ENCODE results near the gene RASAL2.

The RASAL2 gene

DNA sequence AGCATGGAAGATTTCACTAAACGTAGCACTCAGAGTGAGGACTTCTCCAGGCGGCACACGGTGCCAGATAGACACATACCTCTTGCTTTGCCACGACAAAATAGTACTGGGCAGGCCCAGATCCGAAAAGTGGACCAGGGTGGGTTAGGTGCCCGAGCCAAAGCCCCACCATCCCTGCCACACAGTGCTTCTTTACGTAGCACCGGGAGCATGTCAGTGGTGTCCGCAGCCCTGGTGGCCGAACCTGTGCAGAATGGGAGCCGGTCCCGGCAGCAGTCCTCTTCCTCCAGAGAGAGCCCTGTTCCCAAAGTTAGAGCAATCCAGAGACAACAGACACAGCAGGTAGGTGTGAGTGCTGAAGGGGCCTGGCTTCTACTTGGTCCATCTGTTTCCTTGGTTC is 364.3 kb downstream of the RASAL2 start:
- no peak for DNase-seq (ENCODE audit: low spot score)

DNA sequence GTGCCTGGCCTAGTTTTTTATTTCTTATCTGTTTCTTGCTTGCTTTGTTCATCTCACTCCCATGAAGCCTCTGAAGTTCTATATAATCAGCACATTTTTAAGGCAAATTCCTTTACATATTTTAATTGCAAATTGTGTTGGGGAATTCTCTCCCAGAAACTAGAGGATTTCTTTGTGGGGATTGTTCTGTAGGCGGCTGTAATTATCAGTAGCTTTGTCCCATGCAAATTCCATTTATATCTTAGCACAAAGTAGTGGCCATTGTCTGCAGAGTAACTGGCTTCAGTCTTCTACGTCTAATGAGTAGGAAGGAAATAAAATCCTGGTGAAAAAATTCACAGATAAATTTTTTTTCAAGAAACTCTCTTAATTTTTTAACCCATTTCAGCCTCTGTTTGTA is 367.2 kb downstream of the RASAL2 start:
- no peak for DNase-seq (ENCODE audit: low spot score)

DNA sequence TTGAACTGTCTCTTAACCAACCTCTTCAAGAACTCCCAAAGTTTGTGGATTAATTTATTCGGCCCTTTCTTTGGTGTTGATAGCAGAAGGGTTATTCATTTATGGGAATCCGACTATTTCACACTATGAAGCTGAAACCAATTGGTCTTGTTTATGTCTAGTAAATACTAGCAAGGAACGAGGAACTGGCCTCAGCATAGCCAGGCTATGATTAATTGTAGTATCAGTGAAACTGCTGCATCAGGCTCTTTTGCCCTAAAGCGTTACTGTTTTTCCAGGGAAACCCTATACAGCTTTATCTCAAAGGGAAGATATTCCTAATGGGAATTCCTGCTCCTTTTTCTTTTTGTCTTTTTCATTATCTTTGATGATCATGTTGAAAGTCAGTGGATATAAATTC is 367.8 kb downstream of the RASAL2 start:
- no peak for DNase-seq (ENCODE audit: low spot score)

DNA sequence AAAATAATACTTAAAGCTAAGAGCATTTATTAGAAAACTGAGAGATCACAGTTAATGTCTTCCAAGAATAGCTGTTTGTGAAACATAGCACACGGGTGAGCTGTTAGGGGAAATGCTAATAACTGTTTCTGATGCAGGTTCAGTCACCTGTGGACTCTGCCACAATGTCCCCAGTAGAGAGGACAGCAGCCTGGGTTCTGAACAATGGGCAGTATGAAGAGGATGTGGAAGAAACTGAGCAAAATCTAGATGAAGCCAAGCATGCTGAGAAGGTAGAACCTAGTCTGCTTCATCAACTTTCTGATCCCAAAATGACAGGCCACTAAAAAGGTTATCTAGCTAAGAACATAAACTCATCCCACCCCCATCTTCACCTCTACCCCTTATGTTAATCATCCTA is 370.2 kb downstream of the RASAL2 start:
- DNase-seq (ENCODE audit: low spot score): no peak

DNA sequence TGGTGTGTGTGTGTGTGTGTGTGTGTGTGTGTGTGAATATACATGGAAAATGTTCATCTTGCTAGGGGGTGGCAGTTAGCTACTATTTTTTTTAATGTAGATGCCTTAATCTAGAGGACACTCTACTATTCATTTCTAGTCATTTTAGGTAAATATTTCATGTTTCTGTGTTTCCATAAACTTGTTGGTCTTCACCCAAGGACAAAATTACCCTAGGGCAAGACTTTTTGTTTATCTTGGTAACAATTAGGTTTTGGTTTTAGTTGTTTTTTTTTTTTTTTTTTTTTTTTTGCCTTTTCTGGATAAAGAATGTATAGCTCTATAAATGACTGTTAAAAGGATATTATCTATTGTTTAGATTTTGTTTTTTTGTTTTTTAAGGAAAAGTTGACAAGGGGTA is 370.7 kb downstream of the RASAL2 start:
- DNase-seq (ENCODE audit: low spot score): no peak

DNA sequence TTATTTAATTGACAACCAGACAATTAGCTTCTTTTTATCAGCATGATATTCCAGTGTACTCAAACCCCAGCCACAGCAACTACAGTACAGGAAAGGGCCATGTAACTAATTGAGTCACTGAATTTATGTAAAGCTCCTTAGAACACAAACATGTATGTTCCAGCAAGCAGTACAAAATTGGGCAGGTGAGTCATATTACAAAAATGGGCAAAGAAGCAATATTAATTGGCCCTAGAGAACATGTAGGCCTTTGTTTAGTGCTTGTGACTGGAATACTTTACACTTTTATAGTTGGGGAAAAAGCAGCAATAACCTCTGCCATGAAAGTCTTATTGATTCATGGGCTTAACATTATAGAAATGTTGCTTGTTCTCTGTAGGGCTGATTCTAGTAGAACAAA is 371.1 kb downstream of the RASAL2 start:
- no peak for DNase-seq (ENCODE audit: low spot score)

DNA sequence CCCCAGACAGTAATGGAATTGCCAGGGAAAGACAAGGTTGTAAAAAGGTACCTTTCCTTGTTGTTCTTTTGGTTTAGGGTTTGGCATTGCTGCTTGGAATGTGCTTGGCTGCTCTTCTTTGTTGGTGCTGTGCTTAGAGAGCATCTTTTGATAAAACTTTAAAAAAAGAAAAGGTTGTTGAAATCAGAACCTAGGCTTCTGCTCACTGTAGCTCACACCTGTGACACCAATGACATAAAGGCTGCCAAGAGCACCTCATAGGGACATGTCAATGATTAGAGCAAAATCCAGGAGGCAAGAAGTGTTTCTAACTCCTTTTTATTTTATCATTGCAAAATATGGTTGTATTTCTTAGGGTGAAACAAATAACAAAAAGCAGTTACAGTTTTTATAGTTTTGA is 373.9 kb downstream of the RASAL2 start:
- DNase-seq (ENCODE audit: low spot score): no peak

DNA sequence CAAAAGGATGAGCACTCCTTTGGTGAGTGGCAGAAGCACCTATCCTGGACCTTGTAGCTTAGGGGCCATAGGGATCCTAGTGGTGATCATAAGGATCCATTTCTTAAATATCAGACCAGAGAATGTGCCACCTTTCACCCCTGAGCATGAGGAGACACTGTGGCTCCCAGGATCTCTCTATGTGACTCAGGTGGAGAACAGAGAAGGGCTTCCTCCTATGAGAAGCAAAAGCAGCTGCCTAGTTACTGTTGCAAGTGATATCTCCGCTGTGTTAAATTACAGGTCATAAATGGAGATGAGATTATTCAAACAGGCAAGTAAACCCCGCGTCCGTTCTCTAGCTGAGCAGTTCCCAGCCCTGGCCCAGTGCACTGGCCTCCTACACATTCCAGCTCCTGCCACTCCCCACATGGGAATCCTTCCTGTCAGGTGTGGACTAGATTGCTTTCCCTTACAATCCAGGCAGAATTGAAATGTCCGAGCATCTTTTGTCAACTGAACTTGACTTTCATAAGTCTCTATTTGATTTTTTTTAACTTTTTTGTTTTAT is 376.6 kb downstream of the RASAL2 start:
- no peak for DNase-seq (ENCODE audit: low spot score)

DNA sequence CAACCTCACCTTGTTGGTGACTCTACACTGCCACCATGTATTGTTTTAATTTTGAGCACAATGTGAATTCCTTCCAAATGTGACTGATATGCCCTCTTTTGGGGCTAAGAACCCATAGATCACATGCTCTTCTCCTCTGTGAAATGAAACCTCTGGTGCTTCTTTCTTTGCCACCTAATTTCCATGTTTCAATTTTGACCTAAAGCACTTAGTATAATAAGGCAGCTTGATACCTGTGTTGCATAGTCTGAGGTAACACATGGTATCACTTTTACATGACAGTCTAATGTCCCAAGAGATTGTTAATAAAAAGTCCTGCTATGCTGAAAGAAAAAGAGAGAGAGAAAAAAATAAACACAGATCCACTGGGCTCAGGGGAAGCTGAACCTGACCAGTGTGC is 378.6 kb downstream of the RASAL2 start:
- no peak for DNase-seq (ENCODE audit: low spot score)

DNA sequence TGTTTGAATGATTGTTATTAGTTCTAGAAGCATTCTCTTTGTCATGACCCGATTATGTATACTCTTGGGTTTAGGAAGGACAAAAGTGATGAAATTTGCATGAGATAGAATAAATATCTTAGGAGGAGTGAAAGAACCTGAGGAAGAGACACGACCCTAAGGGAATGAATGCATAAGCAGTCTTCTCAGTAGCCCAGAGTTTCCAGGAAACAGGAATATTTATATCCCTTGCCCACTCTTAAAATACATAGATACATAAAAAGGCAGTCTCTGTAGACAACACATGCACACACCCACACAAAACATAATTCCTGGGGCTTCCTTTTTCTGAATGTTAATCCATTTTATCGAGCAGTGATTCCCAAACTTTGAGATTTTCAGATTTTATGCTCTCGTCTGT is 383.5 kb downstream of the RASAL2 start:
- DNase-seq (ENCODE audit: low spot score): no peak

DNA sequence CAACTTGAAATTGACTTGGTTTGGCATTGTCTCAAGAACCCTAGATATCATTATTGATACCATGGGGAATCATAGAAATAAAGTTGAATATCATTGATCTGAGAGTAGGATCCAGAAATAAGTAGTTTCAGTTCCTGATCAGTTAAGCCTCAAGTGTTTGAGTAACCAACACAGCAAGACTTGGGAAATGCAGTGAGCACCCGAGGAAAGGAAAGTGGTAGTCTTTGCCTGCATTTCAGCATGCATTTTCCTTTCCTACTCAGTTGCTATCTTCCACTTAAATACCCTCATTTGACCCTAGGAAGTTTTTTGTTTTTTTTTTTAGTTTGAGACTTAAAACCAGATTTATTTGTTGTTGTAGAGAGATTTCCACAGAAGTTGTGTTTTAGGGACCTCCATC is 383.9 kb downstream of the RASAL2 start:
- DNase-seq (ENCODE audit: low spot score): no peak

DNA sequence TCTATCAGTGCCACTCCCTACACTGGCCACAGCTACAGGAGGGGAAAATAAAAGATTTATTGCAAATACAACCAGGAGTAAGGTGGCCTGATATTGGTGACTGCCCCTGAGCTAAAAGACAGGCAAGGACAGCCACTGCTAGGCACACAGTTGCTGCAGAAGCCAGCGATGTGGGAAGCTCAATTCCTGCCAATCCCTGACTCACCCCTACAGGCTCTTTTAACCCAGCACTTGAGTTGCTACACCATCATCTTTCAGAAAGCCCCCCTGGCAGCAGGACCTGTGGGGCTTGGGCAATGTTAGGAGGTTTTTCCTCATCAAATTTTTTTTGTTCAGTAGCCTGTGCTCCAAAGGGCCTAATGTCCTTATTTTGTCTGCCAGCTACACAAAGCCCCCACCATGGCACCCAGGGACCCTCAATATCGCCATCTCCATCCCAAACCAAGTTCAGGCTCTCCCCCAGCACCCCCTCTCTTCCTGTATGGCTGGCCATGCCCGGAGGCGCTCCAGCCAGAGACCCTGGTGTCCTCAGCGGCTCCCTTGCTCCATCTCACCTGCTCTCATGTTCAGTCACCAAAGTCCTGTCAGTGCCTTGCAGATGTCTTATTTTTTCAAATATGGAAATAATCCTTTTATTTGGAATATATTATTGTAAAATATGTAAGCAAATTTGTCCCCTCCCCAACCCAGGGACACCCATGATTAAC is 389.5 kb downstream of the RASAL2 start:
- DNase-seq (ENCODE audit: low spot score): no peak

DNA sequence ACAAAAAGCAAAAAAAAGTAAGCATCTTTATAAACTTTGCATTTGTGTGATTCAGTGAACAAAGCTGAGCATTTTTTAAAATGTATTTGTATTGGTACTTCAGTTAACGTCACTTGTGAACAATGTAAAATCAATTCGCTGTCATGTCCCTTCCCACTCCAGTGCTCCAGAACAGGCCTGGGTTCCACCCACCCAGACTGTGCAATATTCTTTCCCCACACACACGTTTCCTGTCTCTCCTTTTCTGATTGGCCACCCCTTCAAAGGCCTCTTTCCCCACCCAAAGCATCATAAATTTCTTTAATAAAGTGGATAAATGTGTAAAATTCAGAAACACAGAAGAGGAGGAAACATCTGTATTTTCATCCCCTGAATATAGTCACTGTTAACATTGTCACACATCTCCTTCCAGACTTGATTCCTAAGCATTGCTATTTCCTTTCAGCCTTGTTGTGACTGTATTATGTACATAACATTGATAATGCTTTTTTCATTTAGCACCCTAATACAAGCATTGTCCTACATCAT is 390.9 kb downstream of the RASAL2 start:
- no peak for DNase-seq (ENCODE audit: low spot score)

DNA sequence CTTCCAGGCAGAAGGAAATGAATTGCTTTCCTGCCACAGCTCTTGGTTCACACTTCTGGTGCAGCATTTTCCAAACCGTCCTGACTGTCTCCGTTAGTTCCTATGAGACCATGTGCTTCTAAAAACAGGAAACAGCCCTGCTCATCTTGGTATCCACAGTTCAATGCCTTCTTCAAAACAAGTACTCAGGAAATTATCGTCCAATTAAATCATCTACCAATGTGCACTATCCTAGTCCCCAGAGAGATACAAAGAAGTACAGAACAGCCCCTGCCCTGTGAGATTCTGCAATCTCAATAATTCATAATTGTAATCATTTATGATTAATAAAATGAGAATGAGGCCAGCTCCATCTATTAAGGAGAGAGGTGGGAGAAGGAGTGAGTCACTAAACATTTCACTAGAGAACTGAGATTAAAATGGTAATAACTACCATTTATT is 391.7 kb downstream of the RASAL2 start:
- no peak for DNase-seq (ENCODE audit: low spot score)

DNA sequence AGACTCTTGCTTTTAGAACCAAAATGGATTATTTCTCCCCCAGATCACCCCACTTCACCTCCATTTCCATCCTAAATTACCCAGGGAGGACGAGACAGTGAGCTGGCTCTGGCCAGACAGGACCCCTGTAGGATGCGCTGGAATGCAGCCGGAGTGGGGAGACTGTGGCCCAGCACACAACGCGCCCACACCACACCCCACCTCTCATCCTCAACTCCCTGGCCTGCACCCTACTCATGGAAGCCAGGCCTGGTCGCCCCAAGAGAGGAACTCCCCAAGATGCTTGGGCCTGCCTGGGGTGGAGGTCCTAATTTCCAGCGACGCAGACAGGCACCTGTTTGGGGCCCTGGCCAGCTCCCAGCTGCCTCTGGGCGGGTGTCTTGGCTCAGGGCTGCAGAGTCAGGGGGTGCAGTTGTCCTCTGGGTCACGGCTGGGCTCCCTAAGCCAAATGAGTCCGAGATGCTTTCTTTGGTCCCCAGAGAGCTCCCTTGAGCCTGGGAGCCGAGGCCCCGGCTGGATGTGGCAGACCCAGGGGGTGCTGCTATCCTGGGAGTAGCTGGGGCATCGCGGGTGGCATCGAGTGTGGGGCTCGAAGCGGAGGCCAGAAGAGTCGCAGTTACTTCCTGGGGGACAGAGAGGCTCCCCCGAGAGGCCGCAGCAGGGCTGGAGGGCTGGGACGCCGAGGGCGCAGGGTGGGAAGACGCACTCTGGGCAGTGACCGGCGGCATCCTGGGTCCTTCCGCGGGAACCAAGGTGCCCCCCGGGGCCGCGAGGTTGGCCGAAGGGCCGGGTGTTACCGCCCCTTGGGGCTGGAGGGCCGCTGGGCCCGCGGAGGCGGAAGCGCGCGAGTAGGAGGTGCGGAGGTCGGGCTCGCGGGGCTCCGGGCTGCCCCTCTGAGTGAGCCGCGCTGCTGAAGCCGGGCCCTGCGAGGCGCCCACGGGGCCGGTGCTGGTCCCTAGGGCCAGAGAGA is 392.5 kb downstream of the RASAL2 start:
- no peak for DNase-seq (ENCODE audit: low spot score)

DNA sequence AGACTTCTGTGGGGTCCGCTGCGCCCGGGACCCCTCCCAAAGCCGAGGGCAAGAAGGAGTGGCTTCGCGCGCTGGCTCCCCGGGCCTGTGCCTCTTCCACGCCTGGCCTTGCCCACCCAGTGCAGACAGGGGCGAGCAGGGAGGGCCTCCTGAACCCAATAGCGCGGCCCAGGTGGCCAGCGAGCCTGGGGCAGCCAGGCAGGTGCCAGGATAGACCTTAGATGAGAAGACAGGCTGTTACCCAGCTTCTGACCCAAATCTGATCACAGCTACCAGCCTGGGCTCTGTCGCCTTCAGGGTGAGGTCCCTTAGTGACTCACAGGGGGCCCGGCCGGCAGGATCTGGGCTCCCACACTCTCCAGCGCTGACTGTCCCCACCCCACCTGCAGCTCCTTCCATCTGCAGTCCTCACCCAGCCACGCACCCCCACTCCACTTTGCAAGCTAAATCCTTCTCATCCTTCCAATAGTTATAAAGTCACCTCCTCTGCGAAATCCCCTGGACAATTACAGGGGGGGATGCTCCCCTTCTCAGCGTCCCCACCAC is 393.2 kb downstream of the RASAL2 start:
- no peak for DNase-seq (ENCODE audit: low spot score)

DNA sequence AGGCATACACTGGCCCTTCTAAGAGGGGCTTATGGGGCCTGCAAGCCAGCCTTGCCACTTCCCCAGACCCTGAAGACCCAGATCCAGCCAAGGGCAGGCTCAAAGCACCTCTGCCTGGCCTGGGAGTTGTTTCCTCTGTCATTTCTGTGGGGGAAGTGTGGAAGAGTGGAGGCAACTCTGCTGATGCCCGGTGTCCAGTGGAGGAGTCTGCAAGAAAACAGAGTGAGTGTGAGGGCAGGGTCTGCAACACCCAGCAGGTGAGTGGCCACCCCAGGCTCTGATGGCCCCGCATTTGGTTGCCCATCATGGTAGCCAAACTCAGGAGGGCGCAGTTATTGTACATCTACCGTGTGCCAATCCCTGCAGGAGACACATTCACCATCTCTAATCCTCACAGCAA is 394.5 kb downstream of the RASAL2 start:
- no peak for DNase-seq (ENCODE audit: low spot score)

DNA sequence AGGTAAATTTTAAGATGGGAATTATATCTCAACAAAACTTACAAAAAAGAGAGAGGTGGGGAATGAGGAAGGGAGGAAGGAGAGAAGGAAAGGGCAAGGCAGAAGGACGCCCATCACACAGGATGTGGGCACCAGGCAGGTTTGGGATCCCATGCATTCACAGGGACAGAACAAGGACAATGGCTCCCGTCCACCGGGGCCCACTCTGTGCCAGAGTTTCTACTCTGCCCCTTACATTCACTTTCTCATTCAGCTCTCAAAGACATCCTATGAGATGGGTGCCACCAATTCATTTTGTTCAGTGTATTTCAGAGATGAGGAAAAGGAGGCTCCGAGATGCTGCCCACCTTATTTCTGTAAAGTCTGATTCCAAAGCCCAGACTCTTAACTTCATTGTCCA is 395.5 kb downstream of the RASAL2 start:
- DNase-seq (ENCODE audit: low spot score): no peak

DNA sequence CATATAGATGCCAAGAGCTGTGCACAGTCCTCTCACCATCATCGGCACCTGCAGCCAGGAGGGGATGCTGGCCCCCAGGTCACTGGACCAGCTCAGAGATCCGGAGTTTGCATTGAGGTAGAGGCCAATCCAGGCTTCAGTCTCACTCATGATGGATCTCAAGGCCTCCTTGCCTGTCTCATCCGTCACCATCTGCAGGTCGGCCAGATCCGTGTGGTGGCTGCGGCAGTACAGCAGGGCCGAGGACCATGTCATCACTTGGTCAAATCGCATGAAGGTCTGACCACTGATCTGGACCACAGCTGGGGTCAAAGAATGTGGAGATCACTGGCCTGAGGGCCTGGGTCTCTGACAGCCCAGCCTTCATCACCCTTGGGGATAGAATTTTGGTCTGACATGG is 396.2 kb downstream of the RASAL2 start:
- DNase-seq (ENCODE audit: low spot score): no peak

DNA sequence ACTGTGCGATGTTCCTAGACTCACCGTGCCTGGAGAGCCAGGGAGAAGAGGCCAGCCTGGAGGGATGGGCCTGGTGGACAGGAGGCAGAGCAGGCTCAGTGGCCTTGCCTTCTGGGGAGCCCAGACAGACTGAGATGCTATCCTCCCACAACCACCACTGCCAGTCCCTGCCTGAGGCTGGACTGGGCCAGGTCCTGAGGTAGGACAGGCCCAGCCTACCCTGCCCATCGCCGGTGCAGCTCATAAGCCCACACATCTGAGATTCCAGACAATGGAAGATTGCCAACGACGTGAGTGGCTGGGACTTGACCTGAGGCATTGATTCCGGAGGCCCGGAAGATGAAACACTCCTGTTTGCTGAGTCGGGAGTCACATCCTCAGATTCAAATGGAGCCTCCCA is 397.1 kb downstream of the RASAL2 start:
- DNase-seq (ENCODE audit: low spot score): no peak

DNA sequence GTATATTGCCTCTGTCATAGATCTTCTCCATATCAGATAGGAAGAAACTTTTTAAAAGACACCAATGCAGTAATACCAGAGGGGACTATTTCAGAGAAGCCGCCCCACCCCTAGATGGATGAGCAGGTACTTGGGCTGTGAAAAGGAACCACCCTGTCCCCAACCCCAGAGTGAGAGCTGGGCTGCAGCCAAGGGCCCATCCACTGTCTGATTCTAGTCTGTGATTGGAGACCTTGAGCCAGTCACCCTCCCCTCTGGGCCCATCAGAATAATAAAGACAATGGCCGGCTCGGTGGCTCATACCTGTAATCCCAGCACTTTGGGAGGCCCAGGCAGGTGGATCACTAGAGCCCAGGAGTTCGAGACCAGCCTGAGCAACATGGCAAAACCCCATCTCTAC is 397.8 kb downstream of the RASAL2 start:
- DNase-seq (ENCODE audit: low spot score): no peak

DNA sequence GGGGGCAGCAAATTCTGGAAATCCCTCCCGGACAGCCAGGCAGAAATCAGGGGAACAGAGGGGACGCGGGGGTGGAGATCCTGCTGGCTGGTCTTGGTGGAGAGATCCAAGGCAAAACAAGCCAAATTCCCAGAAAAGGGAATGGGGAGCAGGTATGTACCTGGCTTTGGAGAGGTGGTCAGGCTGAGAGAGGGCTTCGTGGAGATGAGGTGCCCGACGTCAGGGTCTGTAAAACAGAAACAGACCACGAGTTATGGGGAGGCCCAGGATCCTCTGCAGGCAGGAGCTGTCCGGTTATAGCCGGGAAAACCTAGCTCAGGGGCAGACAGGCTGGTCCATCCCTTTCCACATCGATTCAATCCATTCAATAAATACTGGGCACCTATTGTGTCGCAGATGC is 398.4 kb downstream of the RASAL2 start:
- DNase-seq (ENCODE audit: low spot score): no peak

DNA sequence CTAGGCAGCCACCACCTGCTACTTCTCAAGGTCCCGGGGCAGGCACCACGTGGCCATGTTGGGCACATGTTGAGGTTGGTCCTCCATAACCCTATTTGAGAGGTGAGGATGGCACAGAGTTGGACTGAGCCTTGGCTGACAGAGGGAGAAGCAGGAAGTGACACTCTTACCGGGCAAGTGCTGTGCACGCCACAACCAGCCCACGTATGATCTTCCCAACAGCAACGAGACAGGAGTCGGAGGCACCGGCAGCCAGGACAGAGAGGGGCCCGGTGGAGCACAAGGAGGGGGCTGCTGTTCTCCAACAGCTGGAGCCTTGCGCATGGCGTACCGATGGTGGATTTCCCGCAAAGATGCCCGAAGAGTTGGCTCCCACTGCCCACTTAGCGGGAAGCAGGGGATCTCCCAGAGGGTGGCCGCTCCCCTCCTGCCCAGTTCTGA is 399.4 kb downstream of the RASAL2 start:
- no peak for DNase-seq (ENCODE audit: low spot score)
